Colonic mucosa (tissue), 4 donors: ENCODE measurements around the gene MYH11. TPM values are rescaled to one million over a fixed set of nuclear protein-coding genes. Genes with fewer than 3 reads are reported as not detected.

ENCODE experiments used
- DNase-seq: peaks from one replicate; pipeline ENCODE4 v3.0.0-alpha.2; 2020
- H3K27ac ChIP-seq: fragments of 200-600 bp; one replicate; pipeline ENCODE4 v1.8.0; 2021
- H3K27me3 ChIP-seq: fragments of 200-600 bp; one replicate; pipeline ENCODE4 v1.8.0; 2021
- H3K36me3 ChIP-seq: fragments of 200-600 bp; one replicate; pipeline ENCODE4 v1.8.0; 2021
- H3K4me1 ChIP-seq: fragments of 200-600 bp; one replicate; pipeline ENCODE4 v1.8.0; 2021; ENCODE audit warnings: mild to moderate bottlenecking
- H3K4me3 ChIP-seq: fragments of 200-600 bp; one replicate; pipeline ENCODE4 v1.8.0; 2021
- H3K9ac ChIP-seq, 2 donors: one replicate each; pipeline ENCODE4 v1.7.0; 2013; ENCODE audit warnings: control low read depth in 2 of 2, low read depth in 2 of 2, low read length in 2 of 2
- H3K9me3 ChIP-seq: fragments of 200-600 bp; one replicate; pipeline ENCODE4 v1.8.0; 2021
- intact Hi-C: fragments of 100-400 bp; cut with DNase I; formaldehyde crosslinking; loops from one replicate; pipeline ENCODE4 v1.14.1; 2022
- total RNA-seq, 2 donors: library from RNA; stranded (reverse); fragmentation: NEBNext Ultra II Directional in 1 of 2; extraction: Animal tissue kit (Norgen Biotek cat#: 25700) in 1 of 2; gene quantifications; one replicate each; pipeline ENCODE4 v1.2.1, GENCODE V29; 2021
- TF ChIP-seq, protein P1 (sequence below): fragments of 200-600 bp; IDR thresholded peaks from one replicate; pipeline ENCODE4 v1.8.0; 2022; ENCODE audit warnings: antibody characterized with exemption, mild to moderate bottlenecking
- donor health status: healthy.
- donor health status: DM: no; HTN: no; CAD: no.
- donor health status: DM: no; HTN: no; CAD: no.

MYH11 gene
- total RNA-seq, 2 donors from 2014 or later = 30.0 to 770 TPM

DNA sequence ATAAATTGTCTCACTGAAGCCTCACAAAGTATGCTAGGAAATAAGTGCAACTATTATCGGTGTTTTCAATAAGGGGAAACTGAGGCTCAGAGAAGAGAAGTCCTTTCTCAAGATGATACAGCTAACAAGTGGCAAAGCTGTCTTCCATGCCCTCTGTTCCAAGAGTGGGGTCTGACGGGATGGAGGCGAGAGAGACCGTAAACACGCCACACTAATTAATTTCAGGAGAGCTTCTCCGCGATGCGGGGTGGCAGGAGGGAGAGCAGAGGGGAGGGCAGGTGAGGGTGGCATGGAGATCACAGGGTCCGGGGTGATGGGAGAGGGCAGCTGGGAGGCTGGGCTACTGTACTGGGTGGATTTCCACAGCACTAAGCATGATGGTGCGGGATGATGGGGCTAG, 80.3 kb downstream of the MYH11 start:
- TF ChIP-seq, protein P1, sequence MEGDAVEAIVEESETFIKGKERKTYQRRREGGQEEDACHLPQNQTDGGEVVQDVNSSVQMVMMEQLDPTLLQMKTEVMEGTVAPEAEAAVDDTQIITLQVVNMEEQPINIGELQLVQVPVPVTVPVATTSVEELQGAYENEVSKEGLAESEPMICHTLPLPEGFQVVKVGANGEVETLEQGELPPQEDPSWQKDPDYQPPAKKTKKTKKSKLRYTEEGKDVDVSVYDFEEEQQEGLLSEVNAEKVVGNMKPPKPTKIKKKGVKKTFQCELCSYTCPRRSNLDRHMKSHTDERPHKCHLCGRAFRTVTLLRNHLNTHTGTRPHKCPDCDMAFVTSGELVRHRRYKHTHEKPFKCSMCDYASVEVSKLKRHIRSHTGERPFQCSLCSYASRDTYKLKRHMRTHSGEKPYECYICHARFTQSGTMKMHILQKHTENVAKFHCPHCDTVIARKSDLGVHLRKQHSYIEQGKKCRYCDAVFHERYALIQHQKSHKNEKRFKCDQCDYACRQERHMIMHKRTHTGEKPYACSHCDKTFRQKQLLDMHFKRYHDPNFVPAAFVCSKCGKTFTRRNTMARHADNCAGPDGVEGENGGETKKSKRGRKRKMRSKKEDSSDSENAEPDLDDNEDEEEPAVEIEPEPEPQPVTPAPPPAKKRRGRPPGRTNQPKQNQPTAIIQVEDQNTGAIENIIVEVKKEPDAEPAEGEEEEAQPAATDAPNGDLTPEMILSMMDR = no peak
- Histone ChIP-seq H3K36me3 (no peaks in the 10 kb centered on the region), H3K27ac (no peak overlapping the region), H3K27me3 (no peaks in the 10 kb centered on the region), H3K4me3 (no peak overlapping the region), H3K9ac (no peak overlapping the region), H3K9me3 (no peaks in the 10 kb centered on the region), H3K4me1 (no peaks in the 10 kb centered on the region)
- intact Hi-C loops = no loop called here
- DNase-seq = no peak

DNA sequence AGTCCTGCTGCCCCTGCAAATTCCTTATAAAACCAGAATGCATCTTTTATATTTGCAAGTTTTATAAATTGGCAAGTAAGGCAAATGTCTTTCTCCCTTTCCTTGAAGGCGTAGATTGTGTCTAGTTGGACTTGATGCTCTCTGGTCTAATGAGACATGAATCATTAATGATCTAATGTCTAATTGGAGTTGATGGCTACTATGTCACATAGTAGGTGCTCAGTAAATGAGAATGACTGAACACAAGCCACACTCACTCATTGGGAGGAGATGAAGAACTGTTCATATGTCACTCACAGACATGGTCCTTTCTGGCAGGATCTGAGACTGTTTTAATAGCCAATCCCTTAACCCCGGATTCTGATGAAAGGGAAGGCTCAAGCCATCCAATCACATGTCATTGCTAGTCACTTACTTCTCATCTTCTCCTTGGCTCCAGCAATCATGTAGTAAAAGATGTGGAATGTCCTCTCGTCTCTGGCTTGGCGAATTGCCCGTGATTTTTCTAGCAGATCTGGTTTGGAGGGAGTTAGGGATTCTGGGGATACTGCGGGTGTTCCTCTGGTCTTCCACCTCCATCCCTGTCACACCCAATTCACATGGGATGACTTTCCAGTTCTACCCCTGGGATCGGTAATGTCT, 81.0 kb downstream of the MYH11 start:
- Histone ChIP-seq H3K27me3 (no peaks in the 10 kb centered on the region), H3K9ac (no peak overlapping the region), H3K27ac (no peak overlapping the region), H3K4me1 (no peaks in the 10 kb centered on the region), H3K9me3 (no peaks in the 10 kb centered on the region), H3K4me3 (no peak overlapping the region), H3K36me3 (no peaks in the 10 kb centered on the region)
- TF ChIP-seq, protein P1 = no peak
- intact Hi-C loops = no loop called here
- no peak for DNase-seq

DNA sequence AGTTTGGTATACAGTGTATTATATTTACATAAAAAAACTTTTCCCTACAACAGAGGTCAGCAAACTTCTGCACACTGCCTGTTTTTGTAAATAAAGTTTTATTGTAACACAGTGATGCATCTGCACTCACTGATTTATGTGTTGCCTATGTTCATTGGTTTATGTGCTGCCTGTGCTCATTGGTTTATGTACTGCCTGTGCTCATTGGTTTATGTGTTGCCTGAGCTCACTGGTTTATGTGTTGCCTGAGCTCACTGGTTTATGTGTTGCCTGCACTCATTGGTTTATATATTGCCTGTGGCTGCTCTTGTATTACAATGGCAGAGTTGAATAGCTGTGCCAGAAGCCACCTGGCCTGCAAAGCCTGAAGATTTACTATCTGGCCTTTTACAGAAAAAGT, 81.6 kb downstream of the MYH11 start:
- Histone ChIP-seq H3K4me1 (no peaks in the 10 kb centered on the region), H3K27me3 (no peaks in the 10 kb centered on the region), H3K9me3 (no peaks in the 10 kb centered on the region), H3K27ac (no peak overlapping the region), H3K4me3 (no peak overlapping the region), H3K36me3 (no peaks in the 10 kb centered on the region), H3K9ac (no peak overlapping the region)
- TF ChIP-seq, protein P1 = no peak
- intact Hi-C loops = no loop called here
- no peak for DNase-seq

DNA sequence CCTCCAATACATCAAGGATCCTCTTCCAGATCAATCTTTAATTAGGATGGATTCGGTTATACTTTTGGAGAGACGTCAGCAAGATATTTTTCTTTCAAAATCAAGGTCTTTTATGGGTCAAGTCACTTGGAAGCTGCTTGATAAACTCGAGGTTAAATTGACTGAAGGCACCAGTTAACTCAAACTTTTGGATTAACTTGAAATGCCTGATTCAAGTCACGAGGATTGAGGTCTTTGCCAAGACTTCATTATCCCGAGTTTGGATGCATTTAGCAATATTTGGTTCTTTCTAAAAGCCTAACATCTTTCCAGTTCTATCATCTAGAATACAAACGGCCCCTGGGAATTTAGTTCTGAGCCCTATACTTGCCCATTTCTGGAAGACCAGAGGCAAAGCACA, 82.9 kb downstream of the MYH11 start:
- Histone ChIP-seq H3K27me3 (no peaks in the 10 kb centered on the region), H3K27ac (no peak overlapping the region), H3K9me3 (no peaks in the 10 kb centered on the region), H3K36me3 (no peaks in the 10 kb centered on the region), H3K4me1 (no peaks in the 10 kb centered on the region), H3K4me3 (no peak overlapping the region), H3K9ac (no peak overlapping the region)
- TF ChIP-seq, protein P1 = no peak
- intact Hi-C loops = no loop called here
- no peak for DNase-seq

GRCh38 chr16:15772579-15773293, 84.1 kb downstream of the MYH11 start:
- intact Hi-C loops = no loop called here
- Histone ChIP-seq H3K27ac (no peak overlapping the region), H3K4me3 (no peak overlapping the region), H3K36me3 (no peaks in the 10 kb centered on the region), H3K27me3 (no peaks in the 10 kb centered on the region), H3K9ac (no peak overlapping the region), H3K9me3 (no peaks in the 10 kb centered on the region), H3K4me1 (no peaks in the 10 kb centered on the region)
- no peak for DNase-seq
- TF ChIP-seq, protein P1 = no peak
